SU-DHL-6 (cell line): ENCODE measurements around the gene KMT2D.

Source experiments
- H2AFZ ChIP-seq: fragments of 200-600 bp; sonication (generic); 2 replicates; pipeline ENCODE4 v1.6.1; 2014; ENCODE audit warnings: low read depth, mild to moderate bottlenecking, moderate library complexity, mixed read lengths, antibody characterized with exemption, low read length; ENCODE audit not compliant: severe bottlenecking
- H3F3A ChIP-seq: fragments of 200-600 bp; shearing (Covaris generic); 2 replicates; pipeline ENCODE4 v1.6.0; 2016; ENCODE audit warnings: antibody characterized with exemption, mild to moderate bottlenecking; ENCODE audit not compliant: insufficient read depth
- H3K27ac ChIP-seq: fragments of 200-600 bp; sonication (generic); 2 replicates; pipeline ENCODE4 v1.5.1; 2016; ENCODE audit warnings: low read depth, mild to moderate bottlenecking, low read length, moderate library complexity, mixed read lengths
- H3K27me3 ChIP-seq: fragments of 200-600 bp; sonication (generic), shearing (Covaris generic); 2 replicates; pipeline ENCODE4 v1.6.0; 2014; ENCODE audit warnings: mild to moderate bottlenecking, low read length
- H3K36me3 ChIP-seq: fragments of 200-600 bp; sonication (generic); 2 replicates; pipeline ENCODE4 v1.6.1; 2014; ENCODE audit warnings: mild to moderate bottlenecking, low read length, mixed read lengths
- H3K4me2 ChIP-seq: fragments of 300-600, 200-600 bp; shearing (Covaris generic), sonication (generic); 2 replicates; pipeline ENCODE4 v1.6.0; 2014; ENCODE audit warnings: low read length, low read depth, mild to moderate bottlenecking; ENCODE audit not compliant: poor library complexity, severe bottlenecking
- H3K4me3 ChIP-seq: fragments of 200-600 bp; sonication (generic); 2 replicates; pipeline ENCODE4 v1.5.1; 2014; ENCODE audit warnings: antibody characterized with exemption, low read length, mild to moderate bottlenecking, mixed read lengths; ENCODE audit not compliant: insufficient read depth, poor library complexity, severe bottlenecking
- H3K79me2 ChIP-seq: fragments of 200-600 bp; sonication (generic); 2 replicates; pipeline ENCODE4 v1.6.1; 2014; ENCODE audit warnings: mild to moderate bottlenecking, low read length, moderate library complexity; ENCODE audit not compliant: insufficient read depth
- H3K9ac ChIP-seq: fragments of 200-600 bp; sonication (generic); 2 replicates; pipeline ENCODE4 v1.7.0; 2014; ENCODE audit warnings: mild to moderate bottlenecking, low read length
- H3K9me2 ChIP-seq: fragments of 200-600 bp; sonication (generic); replicated peaks from 2 replicates; pipeline ENCODE4 v1.6.1; 2014; ENCODE audit warnings: low read length; ENCODE audit not compliant: insufficient read depth
- H3K9me3 ChIP-seq: fragments of 200-600 bp; sonication (generic); 2 replicates; pipeline ENCODE4 v1.6.1; 2014; ENCODE audit warnings: low read length, mixed read lengths; ENCODE audit not compliant: insufficient read depth
- H4K20me1 ChIP-seq: fragments of 200-600 bp; sonication (generic); 2 replicates; pipeline ENCODE4 v1.6.1; 2014; ENCODE audit warnings: low read depth, mild to moderate bottlenecking, antibody characterized with exemption, low read length, moderate library complexity, mixed read lengths
- EZH2phosphoT487 ChIP-seq: fragments of 200-600 bp; sonication (generic), shearing (Covaris generic); conservative IDR thresholded peaks from 2 replicates; pipeline ENCODE4 v1.6.1; 2018; ENCODE audit warnings: mild to moderate bottlenecking, antibody characterized with exemption, low read length, moderate library complexity, mixed read lengths
- TF ChIP-seq, protein P1 (sequence below): fragments of 200-600 bp; sonication (generic); IDR thresholded peaks from one replicate; pipeline ENCODE4 v1.5.1; 2017; ENCODE audit warnings: antibody characterized with exemption, mild to moderate bottlenecking, low read length, moderate library complexity; ENCODE audit not compliant: insufficient read depth, poor library complexity, severe bottlenecking

Gene KMT2D

GRCh38 chr12:49088932-49089330, 28.3 kb upstream of the KMT2D start:
- H3K4me2 ChIP-seq, result no peak overlapping the region
- TF ChIP-seq, protein P1, sequence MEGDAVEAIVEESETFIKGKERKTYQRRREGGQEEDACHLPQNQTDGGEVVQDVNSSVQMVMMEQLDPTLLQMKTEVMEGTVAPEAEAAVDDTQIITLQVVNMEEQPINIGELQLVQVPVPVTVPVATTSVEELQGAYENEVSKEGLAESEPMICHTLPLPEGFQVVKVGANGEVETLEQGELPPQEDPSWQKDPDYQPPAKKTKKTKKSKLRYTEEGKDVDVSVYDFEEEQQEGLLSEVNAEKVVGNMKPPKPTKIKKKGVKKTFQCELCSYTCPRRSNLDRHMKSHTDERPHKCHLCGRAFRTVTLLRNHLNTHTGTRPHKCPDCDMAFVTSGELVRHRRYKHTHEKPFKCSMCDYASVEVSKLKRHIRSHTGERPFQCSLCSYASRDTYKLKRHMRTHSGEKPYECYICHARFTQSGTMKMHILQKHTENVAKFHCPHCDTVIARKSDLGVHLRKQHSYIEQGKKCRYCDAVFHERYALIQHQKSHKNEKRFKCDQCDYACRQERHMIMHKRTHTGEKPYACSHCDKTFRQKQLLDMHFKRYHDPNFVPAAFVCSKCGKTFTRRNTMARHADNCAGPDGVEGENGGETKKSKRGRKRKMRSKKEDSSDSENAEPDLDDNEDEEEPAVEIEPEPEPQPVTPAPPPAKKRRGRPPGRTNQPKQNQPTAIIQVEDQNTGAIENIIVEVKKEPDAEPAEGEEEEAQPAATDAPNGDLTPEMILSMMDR, result no peak
- TF ChIP-seq EZH2phosphoT487, result no peak
- no peaks in the 10 kb centered on the region for H4K20me1 ChIP-seq
- no peaks in the 10 kb centered on the region for H3K27me3 ChIP-seq
- no peak overlapping the region for H3K9ac ChIP-seq
- H3K36me3 ChIP-seq, result no peaks in the 10 kb centered on the region
- H3K4me3 ChIP-seq, result no peak overlapping the region
- no peaks in the 10 kb centered on the region for H3K9me3 ChIP-seq
- no peaks in the 10 kb centered on the region for H3K79me2 ChIP-seq
- no peak overlapping the region for H2AFZ ChIP-seq
- no peaks in the 10 kb centered on the region for H3K9me2 ChIP-seq
- H3F3A ChIP-seq, result no peaks in the 10 kb centered on the region
- H3K27ac ChIP-seq, result no peak overlapping the region

DNA sequence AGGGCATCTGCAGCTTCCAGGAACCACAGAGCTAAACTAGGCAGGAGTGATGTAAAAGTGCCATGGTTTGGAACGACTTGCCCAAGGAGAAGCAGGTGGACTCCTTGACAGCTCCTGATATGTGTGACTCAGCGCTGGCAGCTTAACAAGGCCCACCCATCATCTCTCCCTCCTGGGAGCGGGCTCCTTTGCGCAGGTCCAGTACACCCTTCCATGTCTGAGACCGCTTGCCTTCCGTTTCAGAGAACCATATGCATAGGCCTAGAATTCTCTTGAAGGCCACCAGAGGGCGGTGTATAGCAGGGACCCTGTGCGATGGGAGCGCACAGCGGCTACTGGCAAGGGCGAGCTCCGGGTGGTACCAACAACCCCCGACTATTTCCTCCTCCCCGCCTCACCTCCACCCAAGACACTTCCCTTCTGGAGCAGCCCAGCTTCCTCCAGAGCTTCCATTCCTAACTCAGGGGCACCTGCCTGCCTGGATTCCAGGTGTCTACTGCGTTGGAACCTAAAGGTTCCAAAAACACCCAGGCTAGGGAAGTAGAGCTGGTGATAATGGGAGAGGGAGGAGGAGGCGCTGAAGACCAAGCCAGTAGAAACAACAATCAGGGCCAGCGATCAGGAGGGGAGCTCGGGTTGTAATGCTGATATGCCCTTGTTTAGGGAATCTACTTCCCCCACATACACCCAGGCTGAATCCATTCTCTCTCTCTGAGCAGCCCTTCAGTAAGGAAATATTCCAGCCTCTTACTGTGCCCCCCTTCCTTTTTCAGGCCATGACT, 27.7 kb upstream of the KMT2D start:
- Histone ChIP-seq H3K27me3 (no peaks in the 10 kb centered on the region), H3K36me3 (no peaks in the 10 kb centered on the region), H3K27ac (no peak overlapping the region), H3K9me3 (no peaks in the 10 kb centered on the region), H4K20me1 (no peaks in the 10 kb centered on the region), H2AFZ (peak overlapping the region; percentile 54), H3F3A (no peaks in the 10 kb centered on the region), H3K4me2 (peak overlapping the region; percentile 16), H3K79me2 (no peaks in the 10 kb centered on the region), H3K9me2 (no peaks in the 10 kb centered on the region), H3K9ac (no peak overlapping the region), H3K4me3 (no peak overlapping the region)
- no peak for TF ChIP-seq EZH2phosphoT487
- TF ChIP-seq, protein P1, result peak; percentile 93

DNA sequence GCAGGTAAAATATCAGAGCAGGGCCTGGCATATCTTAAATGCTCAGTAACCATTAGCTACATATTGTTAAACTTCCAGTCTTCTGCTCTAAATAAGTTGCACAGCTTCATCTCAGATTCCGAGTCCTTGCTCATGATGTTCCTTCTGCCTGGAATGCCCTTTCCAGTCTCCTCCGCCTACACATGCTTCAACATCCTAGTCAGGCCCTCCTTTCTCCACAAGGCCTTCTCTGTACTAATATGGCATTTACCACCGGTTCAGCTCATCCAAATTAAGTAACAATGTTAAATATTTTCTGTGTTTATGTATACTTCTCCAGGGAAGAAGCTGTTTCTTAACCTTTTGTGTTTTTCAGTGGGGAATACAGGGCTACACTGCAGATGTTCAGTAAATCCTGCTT, 25.5 kb upstream of the KMT2D start:
- Histone ChIP-seq H3K9me3 (no peaks in the 10 kb centered on the region), H3K4me2 (no peak overlapping the region), H3F3A (no peaks in the 10 kb centered on the region), H2AFZ (no peak overlapping the region), H3K36me3 (no peaks in the 10 kb centered on the region), H3K79me2 (no peaks in the 10 kb centered on the region), H4K20me1 (no peaks in the 10 kb centered on the region), H3K27me3 (no peaks in the 10 kb centered on the region), H3K27ac (no peak overlapping the region), H3K9ac (no peak overlapping the region), H3K4me3 (no peak overlapping the region), H3K9me2 (no peaks in the 10 kb centered on the region)
- no peak for TF ChIP-seq EZH2phosphoT487
- TF ChIP-seq, protein P1, result no peak
